ENCODE measurements around the gene STRN4. TPM values are rescaled to one million over a fixed set of nuclear protein-coding genes. Genes with fewer than 3 reads are reported as not detected.

STRN4 gene
- total RNA-seq, 1 experiment from 2014 or later: 37.5 TPM

DNA sequence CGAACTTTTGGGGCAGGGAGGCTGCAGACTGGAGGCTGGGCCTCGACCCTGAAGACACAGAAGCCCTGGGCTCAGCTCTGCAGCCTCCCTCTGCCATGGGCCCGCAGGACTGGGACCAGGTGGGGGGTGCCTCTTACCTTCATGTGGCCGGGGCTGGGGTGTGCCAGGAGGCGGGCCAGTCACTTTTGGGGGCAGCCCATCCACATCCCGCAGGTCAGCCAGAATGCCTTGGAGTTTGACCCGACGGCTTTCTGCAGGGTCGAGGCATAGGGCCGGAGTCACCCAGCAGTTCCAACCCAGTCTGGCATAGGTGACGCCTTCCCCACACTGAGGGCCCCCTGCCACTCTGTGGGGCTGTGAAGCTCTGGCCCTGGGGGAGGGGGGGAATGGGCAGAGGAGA, 18.5 kb downstream of the STRN4 start:
- Histone ChIP-seq H4K20me1 (ENCODE audit: insufficient read depth, low read depth, low read length) (peaks cover 50% of the 10 kb centered on the region), H3K4me2 (ENCODE audit: low read depth, low read length, poor library complexity, severe bottlenecking) (no peak overlapping the region), H3K4me1 (ENCODE audit: low read length) (peaks cover 29% of the 10 kb centered on the region), H3K79me2 (ENCODE audit: low read length) (peaks cover 19% of the 10 kb centered on the region), H2AFZ (ENCODE audit: low read length) (no peak overlapping the region), H3K9me2 (replicated peaks; ENCODE audit: insufficient read depth, low read length) (no peaks in the 10 kb centered on the region), H3K9me3 (ENCODE audit: low read length) (no peaks in the 10 kb centered on the region), H3K4me3 (ENCODE audit: low read length) (no peak overlapping the region), H3K36me3 (ENCODE audit: insufficient read depth, low read length) (peaks cover 20% of the 10 kb centered on the region), H3K27me3 (ENCODE audit: low read length) (no peaks in the 10 kb centered on the region), H3K9ac (ENCODE audit: low read length) (no peak overlapping the region), H3K27ac (ENCODE audit: low read length) (no peak overlapping the region)
- no peak for DNase-seq

DNA sequence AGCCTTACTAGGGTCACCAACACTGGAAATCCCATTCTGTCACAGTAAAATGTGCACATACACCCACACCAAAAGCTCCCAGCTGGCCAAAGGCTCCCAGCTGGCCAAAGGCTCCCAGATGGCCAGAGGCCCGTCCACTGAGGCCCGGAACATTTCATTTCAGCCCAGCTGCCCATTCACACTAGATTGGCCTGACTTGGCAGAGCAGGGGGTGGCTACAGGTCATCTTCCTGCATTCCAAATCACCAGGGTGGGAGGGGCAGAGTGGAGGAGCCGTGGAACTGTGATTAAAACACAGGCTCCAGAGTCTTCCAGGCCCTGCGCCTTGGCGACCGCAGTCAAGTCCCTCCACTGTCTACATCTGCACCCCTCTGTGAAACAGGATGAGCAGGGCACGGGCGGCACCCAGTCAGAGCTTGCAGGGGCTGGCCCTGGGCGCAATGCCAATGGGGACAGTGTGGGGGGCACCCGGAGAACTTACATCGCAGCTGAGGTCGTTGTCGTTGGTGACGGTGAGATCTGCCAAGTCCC, 19.2 kb downstream of the STRN4 start:
- H3K4me1 ChIP-seq (ENCODE audit: low read length): peaks cover 35% of the 10 kb centered on the region
- H3K79me2 ChIP-seq (ENCODE audit: low read length): peaks cover 19% of the 10 kb centered on the region
- no peaks in the 10 kb centered on the region for H3K9me2 ChIP-seq (replicated peaks; ENCODE audit: insufficient read depth, low read length)
- H3K9me3 ChIP-seq (ENCODE audit: low read length): no peaks in the 10 kb centered on the region
- no peak overlapping the region for H2AFZ ChIP-seq (ENCODE audit: low read length)
- no peak overlapping the region for H3K9ac ChIP-seq (ENCODE audit: low read length)
- H3K27me3 ChIP-seq (ENCODE audit: low read length): no peaks in the 10 kb centered on the region
- no peak overlapping the region for H3K4me3 ChIP-seq (ENCODE audit: low read length)
- H4K20me1 ChIP-seq (ENCODE audit: insufficient read depth, low read depth, low read length): peaks cover 46% of the 10 kb centered on the region
- peaks cover 20% of the 10 kb centered on the region for H3K36me3 ChIP-seq (ENCODE audit: insufficient read depth, low read length)
- no peak overlapping the region for H3K4me2 ChIP-seq (ENCODE audit: low read depth, low read length, poor library complexity, severe bottlenecking)
- DNase-seq: no peak
- no peak overlapping the region for H3K27ac ChIP-seq (ENCODE audit: low read length)

DNA sequence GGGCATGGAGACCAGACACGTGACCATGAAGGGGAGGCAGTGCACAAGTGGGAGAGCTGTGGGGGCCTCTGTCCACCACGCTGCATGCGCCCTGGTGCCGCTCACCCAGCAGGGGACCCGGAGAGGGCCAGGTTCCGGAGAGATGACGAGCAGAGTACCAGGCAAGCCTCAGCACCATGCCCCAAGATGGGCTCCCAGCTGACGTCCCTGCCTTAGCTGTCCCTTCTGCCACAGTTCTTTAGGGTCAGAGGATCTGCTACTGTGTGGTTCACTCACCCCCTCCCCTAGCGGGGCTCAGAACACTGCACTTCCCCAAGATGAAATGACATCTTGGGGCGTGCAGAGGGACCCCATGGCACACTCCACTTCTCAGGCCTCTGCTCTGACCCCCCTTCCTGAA, 19.7 kb downstream of the STRN4 start:
- Histone ChIP-seq H3K4me3 (ENCODE audit: low read length) (no peak overlapping the region), H3K9me2 (replicated peaks; ENCODE audit: insufficient read depth, low read length) (no peaks in the 10 kb centered on the region), H3K9me3 (ENCODE audit: low read length) (no peaks in the 10 kb centered on the region), H3K36me3 (ENCODE audit: insufficient read depth, low read length) (peaks cover 20% of the 10 kb centered on the region), H2AFZ (ENCODE audit: low read length) (no peak overlapping the region), H3K4me2 (ENCODE audit: low read depth, low read length, poor library complexity, severe bottlenecking) (no peak overlapping the region), H3K27me3 (ENCODE audit: low read length) (no peaks in the 10 kb centered on the region), H3K4me1 (ENCODE audit: low read length) (peaks cover 38% of the 10 kb centered on the region), H3K27ac (ENCODE audit: low read length) (no peak overlapping the region), H3K9ac (ENCODE audit: low read length) (no peak overlapping the region), H4K20me1 (ENCODE audit: insufficient read depth, low read depth, low read length) (peaks cover 41% of the 10 kb centered on the region), H3K79me2 (ENCODE audit: low read length) (peaks cover 19% of the 10 kb centered on the region)
- no peak for DNase-seq

DNA sequence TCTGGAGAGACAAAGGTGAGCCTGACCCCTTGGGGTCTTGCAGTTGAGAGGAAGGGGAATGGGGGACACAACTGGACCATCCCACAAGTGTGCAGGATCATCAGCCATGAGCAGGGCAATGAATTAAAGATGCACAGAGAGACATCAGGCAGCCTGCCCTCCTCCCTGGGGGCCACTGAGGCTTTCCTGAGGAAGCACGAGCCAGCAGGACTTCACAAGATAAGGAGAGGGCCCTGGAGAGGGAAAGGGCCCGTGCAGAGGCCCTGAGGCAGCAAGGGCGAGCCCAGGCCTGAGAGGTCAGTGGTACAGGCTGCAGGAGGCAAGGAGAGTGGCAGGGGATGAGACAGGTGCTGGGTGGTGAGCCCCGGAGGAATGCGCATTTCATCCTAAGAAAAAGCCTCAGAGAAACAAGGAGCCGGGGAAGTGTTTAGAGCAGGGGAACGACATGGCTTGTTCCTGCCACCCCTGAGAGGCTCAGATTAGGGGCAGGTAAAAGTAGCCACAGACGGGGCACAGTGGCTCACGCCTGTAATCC, 20.3 kb downstream of the STRN4 start:
- peaks cover 34% of the 10 kb centered on the region for H4K20me1 ChIP-seq (ENCODE audit: insufficient read depth, low read depth, low read length)

DNA sequence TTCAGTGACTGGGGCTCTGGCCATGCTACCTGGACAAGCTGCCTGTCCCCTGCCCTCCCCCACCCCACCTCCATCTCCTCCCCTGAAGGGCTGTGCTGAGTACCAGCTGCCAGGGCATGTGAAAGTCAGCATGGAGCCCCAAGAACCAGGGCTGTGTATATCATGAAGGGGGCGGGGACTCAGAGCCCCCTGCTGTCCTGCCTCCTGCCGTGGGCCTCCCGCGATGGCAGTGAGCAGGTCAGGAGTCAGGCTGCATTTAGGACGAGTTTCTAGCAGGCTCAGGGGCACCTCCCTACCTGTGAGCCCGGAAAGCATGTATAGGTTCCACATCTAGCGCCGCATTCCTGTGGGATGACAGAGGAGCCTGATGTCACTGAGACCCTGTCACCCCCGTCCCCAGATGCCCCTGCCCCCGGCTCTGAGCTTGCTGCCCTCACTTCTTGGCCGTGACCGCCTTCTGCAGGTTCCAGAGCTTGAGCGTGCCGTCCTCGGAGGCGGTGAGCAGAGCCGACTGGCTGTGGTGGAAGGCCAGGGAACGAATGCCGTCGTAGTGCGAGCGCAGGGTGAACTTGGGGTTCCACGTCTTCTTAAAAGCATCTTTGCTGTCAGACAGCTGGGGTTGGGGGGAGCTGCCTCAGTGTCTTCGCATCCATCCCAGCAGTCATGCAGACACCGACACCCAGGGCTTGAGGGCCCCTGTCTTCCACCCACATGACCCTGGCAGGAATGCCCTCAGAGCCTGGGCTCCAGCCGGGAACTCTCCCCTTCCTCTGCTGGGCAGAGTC, 21.0 kb downstream of the STRN4 start:
- Histone ChIP-seq H3K9me2 (replicated peaks; ENCODE audit: insufficient read depth, low read length) (no peaks in the 10 kb centered on the region), H3K4me1 (ENCODE audit: low read length) (peaks cover 38% of the 10 kb centered on the region), H3K9ac (ENCODE audit: low read length) (no peak overlapping the region), H3K36me3 (ENCODE audit: insufficient read depth, low read length) (peaks cover 20% of the 10 kb centered on the region), H3K9me3 (ENCODE audit: low read length) (no peaks in the 10 kb centered on the region), H3K4me2 (ENCODE audit: low read depth, low read length, poor library complexity, severe bottlenecking) (no peak overlapping the region), H2AFZ (ENCODE audit: low read length) (no peak overlapping the region), H3K4me3 (ENCODE audit: low read length) (no peak overlapping the region), H3K27ac (ENCODE audit: low read length) (no peak overlapping the region), H4K20me1 (ENCODE audit: insufficient read depth, low read depth, low read length) (peaks cover 31% of the 10 kb centered on the region), H3K27me3 (ENCODE audit: low read length) (no peaks in the 10 kb centered on the region), H3K79me2 (ENCODE audit: low read length) (peaks cover 19% of the 10 kb centered on the region)
- DNase-seq: peak; percentile 39

More for the DNA sequence above, 20.3 kb downstream of the STRN4 start:
- Histone ChIP-seq H2AFZ (ENCODE audit: low read length) (no peak overlapping the region), H3K79me2 (ENCODE audit: low read length) (peaks cover 19% of the 10 kb centered on the region), H3K4me2 (ENCODE audit: low read depth, low read length, poor library complexity, severe bottlenecking) (no peak overlapping the region), H3K4me3 (ENCODE audit: low read length) (no peak overlapping the region), H3K9ac (ENCODE audit: low read length) (no peak overlapping the region), H3K9me3 (ENCODE audit: low read length) (no peaks in the 10 kb centered on the region), H3K27me3 (ENCODE audit: low read length) (no peaks in the 10 kb centered on the region), H3K4me1 (ENCODE audit: low read length) (peaks cover 38% of the 10 kb centered on the region), H3K9me2 (replicated peaks; ENCODE audit: insufficient read depth, low read length) (no peaks in the 10 kb centered on the region), H3K36me3 (ENCODE audit: insufficient read depth, low read length) (peaks cover 20% of the 10 kb centered on the region), H3K27ac (ENCODE audit: low read length) (no peak overlapping the region)
- DNase-seq: no peak

DNA sequence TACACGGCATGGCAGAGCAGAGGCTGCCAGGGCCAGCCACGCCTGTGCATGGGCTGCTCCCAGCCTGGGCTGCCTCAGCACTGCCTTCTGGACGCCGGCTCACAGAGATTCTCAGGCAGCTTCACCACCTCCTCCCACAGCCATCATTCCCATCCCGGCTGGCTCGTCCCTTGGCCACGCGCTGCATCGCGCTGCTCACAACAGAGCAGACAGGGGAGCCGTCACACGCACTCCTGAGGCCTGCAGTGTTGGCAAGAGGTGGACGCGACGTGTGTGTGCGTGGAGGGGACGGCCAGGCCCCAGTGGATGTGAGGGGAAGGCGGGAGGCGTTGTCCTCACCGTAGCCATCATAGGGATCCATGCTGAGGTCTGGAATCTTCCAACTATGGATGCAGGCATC, 21.8 kb downstream of the STRN4 start:
- peaks cover 25% of the 10 kb centered on the region for H4K20me1 ChIP-seq (ENCODE audit: insufficient read depth, low read depth, low read length)
- H3K27ac ChIP-seq (ENCODE audit: low read length): no peak overlapping the region
- no peak overlapping the region for H3K4me3 ChIP-seq (ENCODE audit: low read length)
- H3K36me3 ChIP-seq (ENCODE audit: insufficient read depth, low read length): peaks cover 20% of the 10 kb centered on the region
- peaks cover 38% of the 10 kb centered on the region for H3K4me1 ChIP-seq (ENCODE audit: low read length)
- no peak overlapping the region for H2AFZ ChIP-seq (ENCODE audit: low read length)
- H3K9me2 ChIP-seq (replicated peaks; ENCODE audit: insufficient read depth, low read length): no peaks in the 10 kb centered on the region
- H3K4me2 ChIP-seq (ENCODE audit: low read depth, low read length, poor library complexity, severe bottlenecking): no peak overlapping the region
- no peaks in the 10 kb centered on the region for H3K9me3 ChIP-seq (ENCODE audit: low read length)
- H3K79me2 ChIP-seq (ENCODE audit: low read length): peaks cover 19% of the 10 kb centered on the region
- DNase-seq: no peak
- no peak overlapping the region for H3K9ac ChIP-seq (ENCODE audit: low read length)
- no peaks in the 10 kb centered on the region for H3K27me3 ChIP-seq (ENCODE audit: low read length)

DNA sequence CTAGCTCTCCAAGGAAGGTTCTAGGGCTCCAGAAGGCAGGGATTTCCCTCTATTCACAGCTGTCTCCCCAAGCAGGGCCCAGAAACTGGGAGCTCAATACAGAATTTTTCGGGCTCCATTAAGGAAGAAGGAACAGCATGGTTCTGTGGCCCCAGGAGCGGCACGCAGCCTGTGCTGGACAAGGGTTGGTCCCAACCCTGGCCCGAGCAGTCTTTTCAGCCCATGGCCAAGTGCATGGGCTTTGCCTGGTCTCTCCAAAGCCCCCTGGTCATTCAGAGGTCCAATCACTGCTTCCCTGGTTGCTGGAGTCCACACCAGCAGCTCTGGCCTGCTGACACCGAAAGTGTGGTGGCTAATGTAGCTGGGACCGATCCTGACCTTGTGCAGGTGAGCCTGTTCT, 22.8 kb downstream of the STRN4 start:
- Histone ChIP-seq H3K9ac (ENCODE audit: low read length) (no peak overlapping the region), H3K4me2 (ENCODE audit: low read depth, low read length, poor library complexity, severe bottlenecking) (no peak overlapping the region), H3K9me2 (replicated peaks; ENCODE audit: insufficient read depth, low read length) (no peaks in the 10 kb centered on the region), H3K79me2 (ENCODE audit: low read length) (peaks cover 10% of the 10 kb centered on the region), H3K4me3 (ENCODE audit: low read length) (no peak overlapping the region), H3K27me3 (ENCODE audit: low read length) (no peaks in the 10 kb centered on the region), H3K27ac (ENCODE audit: low read length) (no peak overlapping the region), H3K9me3 (ENCODE audit: low read length) (no peaks in the 10 kb centered on the region), H4K20me1 (ENCODE audit: insufficient read depth, low read depth, low read length) (peaks cover 16% of the 10 kb centered on the region), H3K4me1 (ENCODE audit: low read length) (peaks cover 41% of the 10 kb centered on the region), H2AFZ (ENCODE audit: low read length) (no peak overlapping the region), H3K36me3 (ENCODE audit: insufficient read depth, low read length) (peaks cover 19% of the 10 kb centered on the region)
- no peak for DNase-seq

DNA sequence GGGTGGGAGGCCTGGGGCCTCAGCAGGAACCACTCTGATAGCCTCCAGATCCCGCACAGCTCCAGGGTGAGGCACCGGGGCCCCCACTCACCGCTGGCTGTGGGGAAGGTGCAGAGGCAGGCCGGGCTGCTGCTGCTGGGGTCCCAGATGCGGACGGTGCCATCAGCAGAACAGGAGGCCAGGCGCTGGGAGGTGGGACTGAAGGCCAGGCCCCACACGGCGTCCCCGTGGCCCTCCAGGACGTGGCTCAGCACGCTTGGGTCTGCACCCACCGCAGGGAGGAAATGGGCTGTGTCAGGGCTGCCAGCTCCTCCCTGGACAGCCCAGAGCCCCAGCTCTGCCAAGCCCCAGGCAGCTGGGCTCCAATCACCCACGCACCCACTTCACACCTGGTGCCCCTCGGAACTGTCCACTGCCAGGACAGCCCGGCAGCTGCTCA, 23.2 kb downstream of the STRN4 start:
- Histone ChIP-seq H4K20me1 (ENCODE audit: insufficient read depth, low read depth, low read length) (peaks cover 12% of the 10 kb centered on the region), H3K9me3 (ENCODE audit: low read length) (no peaks in the 10 kb centered on the region), H2AFZ (ENCODE audit: low read length) (no peak overlapping the region), H3K4me2 (ENCODE audit: low read depth, low read length, poor library complexity, severe bottlenecking) (no peak overlapping the region), H3K79me2 (ENCODE audit: low read length) (peaks cover 6% of the 10 kb centered on the region), H3K27ac (ENCODE audit: low read length) (no peak overlapping the region), H3K9me2 (replicated peaks; ENCODE audit: insufficient read depth, low read length) (no peaks in the 10 kb centered on the region), H3K27me3 (ENCODE audit: low read length) (no peaks in the 10 kb centered on the region), H3K9ac (ENCODE audit: low read length) (no peak overlapping the region), H3K4me1 (ENCODE audit: low read length) (peaks cover 46% of the 10 kb centered on the region), H3K4me3 (ENCODE audit: low read length) (no peak overlapping the region), H3K36me3 (ENCODE audit: insufficient read depth, low read length) (peaks cover 14% of the 10 kb centered on the region)
- DNase-seq: no peak
